Mesodermal cell (in vitro differentiated cells): ENCODE results near the gene SNX9.

Source experiments
- H3K27ac ChIP-seq: 2 replicates; pipeline ENCODE4 v1.7.0; 2013; ENCODE audit warnings: mild to moderate bottlenecking, low read depth, low read length, moderate library complexity; ENCODE audit not compliant: severe bottlenecking
- H3K36me3 ChIP-seq: 2 replicates; pipeline ENCODE4 v1.7.1; 2013; ENCODE audit warnings: mild to moderate bottlenecking, low read length, moderate library complexity; ENCODE audit not compliant: control insufficient read depth, insufficient read depth
- H3K4me1 ChIP-seq: one replicate; pipeline ENCODE4 v1.7.1; 2013; ENCODE audit warnings: mild to moderate bottlenecking, low read length; ENCODE audit not compliant: insufficient read depth, control insufficient read depth, poor library complexity, severe bottlenecking
- H3K4me3 ChIP-seq: 2 replicates; pipeline ENCODE4 v1.7.0; 2013; ENCODE audit warnings: low read length, control low read depth, mild to moderate bottlenecking; ENCODE audit not compliant: insufficient read depth, poor library complexity, severe bottlenecking; ENCODE audit errors: extremely low read depth
- H3K9me3 ChIP-seq: 2 replicates; pipeline ENCODE4 v1.7.1; 2013; ENCODE audit warnings: mild to moderate bottlenecking, low read length, moderate library complexity; ENCODE audit not compliant: control insufficient read depth
- WGBS, 2 experiments: methylation state at CpG; one replicate each; pipeline ENCODE4 v1.1.5; 2013; ENCODE audit warnings: missing lambda C conversion rate in 2 of 2; ENCODE audit not compliant: insufficient coverage in 2 of 2; 5-methylcytosine and 5-hydroxymethylcytosine counted together

The SNX9 gene

GRCh38 chr6:157991067-157991432 is 168.0 kb downstream of the SNX9 start:
- WGBS, 2 experiments: 86 to 90% methylated on average over 8 to 10 of the region's 11 CpGs
- peaks cover 15% of the 10 kb centered on the region for H3K4me1 ChIP-seq
- H3K27ac ChIP-seq: no peak overlapping the region
- H3K4me3 ChIP-seq: no peak overlapping the region
- H3K9me3 ChIP-seq: no peaks in the 10 kb centered on the region
- H3K36me3 ChIP-seq: peaks cover 12% of the 10 kb centered on the region

GRCh38 chr6:157993076-157993475 is 170.0 kb downstream of the SNX9 start:
- peaks cover 13% of the 10 kb centered on the region for H3K4me1 ChIP-seq
- WGBS, 2 experiments: no CpG with 5 or more reads among the region's 3 CpGs
- H3K9me3 ChIP-seq: no peaks in the 10 kb centered on the region
- H3K4me3 ChIP-seq: no peak overlapping the region
- peaks cover 13% of the 10 kb centered on the region for H3K36me3 ChIP-seq
- no peak overlapping the region for H3K27ac ChIP-seq

GRCh38 chr6:157994125-157994795 is 171.2 kb downstream of the SNX9 start:
- Histone ChIP-seq H3K27ac (no peak overlapping the region), H3K4me1 (peaks cover 13% of the 10 kb centered on the region), H3K9me3 (no peaks in the 10 kb centered on the region), H3K36me3 (peaks cover 13% of the 10 kb centered on the region), H3K4me3 (no peak overlapping the region)
- 90 to 93% methylated on average over 6 of the region's 7 CpGs for WGBS, 2 experiments
